ENCODE data around the gene SLC2A10.

Gene SLC2A10

DNA sequence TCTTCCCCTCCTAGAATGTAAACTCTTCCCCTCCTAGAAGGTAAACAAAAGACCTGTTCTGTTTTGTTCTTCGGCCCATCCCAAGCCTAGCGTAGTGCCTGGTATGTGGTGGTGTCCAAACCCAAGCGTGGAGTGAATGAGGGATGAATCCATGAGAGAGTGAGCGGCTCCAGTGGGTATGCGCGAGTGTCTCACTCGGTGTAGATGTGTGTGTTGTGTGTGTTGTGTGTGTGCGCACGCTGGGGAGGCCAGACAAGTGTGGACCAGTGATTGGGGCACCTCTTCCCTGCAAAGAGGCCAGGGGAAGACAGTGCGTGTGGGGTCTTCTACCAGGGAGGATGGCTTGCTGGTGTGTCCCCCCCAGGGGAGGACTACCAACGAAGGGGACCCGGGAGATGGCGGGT, 392 bp upstream of the SLC2A10 start:
- no peak overlapping the region for H3K4me3 ChIP-seq (ENCODE audit: low read depth, low read length)
- no peak for DNase-seq (ENCODE audit: low read depth)

DNA sequence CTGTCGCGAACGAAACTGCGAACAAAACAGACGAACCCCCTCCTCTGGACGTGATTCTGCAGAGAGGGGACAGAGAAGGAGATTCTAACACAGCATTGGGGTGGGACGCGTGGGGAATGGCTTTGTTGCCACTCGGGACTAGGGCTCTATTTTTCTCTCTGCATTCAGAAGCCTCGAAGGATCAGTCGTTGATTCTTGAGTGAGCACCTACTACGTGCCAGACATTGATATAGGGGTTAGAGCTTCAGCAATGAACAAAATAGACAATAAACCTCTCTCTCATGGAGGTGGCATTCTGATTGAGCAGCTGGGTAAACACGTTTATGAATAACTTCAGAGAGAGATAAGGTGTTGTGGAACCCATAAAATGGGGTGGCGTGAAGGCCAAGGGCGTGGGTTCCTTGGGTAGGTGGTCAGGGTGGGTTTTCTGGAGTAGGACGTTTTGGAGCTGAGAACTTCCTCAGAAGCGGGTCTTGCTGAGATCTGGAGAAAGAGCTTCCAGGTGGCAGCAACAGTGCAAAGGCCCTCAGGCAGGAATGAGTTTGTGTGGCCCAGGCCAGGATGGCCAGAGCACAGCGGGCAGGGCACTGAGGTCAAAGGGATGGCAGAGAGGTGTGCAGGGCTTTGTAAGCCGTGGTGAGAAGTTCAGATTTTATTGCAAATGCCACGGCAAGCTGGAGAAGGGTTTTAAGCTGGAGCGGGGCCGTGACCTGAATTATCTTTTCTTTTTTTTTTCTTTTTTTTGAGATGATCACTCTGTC, 884 bp downstream of the SLC2A10 start:
- DNase-seq (ENCODE audit: low read depth), result no peak
- no peak overlapping the region for H3K4me3 ChIP-seq (ENCODE audit: low read depth, low read length)
- TF ChIP-seq, protein P1, sequence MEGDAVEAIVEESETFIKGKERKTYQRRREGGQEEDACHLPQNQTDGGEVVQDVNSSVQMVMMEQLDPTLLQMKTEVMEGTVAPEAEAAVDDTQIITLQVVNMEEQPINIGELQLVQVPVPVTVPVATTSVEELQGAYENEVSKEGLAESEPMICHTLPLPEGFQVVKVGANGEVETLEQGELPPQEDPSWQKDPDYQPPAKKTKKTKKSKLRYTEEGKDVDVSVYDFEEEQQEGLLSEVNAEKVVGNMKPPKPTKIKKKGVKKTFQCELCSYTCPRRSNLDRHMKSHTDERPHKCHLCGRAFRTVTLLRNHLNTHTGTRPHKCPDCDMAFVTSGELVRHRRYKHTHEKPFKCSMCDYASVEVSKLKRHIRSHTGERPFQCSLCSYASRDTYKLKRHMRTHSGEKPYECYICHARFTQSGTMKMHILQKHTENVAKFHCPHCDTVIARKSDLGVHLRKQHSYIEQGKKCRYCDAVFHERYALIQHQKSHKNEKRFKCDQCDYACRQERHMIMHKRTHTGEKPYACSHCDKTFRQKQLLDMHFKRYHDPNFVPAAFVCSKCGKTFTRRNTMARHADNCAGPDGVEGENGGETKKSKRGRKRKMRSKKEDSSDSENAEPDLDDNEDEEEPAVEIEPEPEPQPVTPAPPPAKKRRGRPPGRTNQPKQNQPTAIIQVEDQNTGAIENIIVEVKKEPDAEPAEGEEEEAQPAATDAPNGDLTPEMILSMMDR (IDR thresholded peaks at IDR 0.05; ENCODE audit: insufficient read depth, low read depth, low read length, missing control alignments), result no peak

More for the DNA sequence above, 392 bp upstream of the SLC2A10 start:
- TF ChIP-seq, protein P1 (IDR thresholded peaks at IDR 0.05; ENCODE audit: insufficient read depth, low read depth, low read length, missing control alignments), result no peak

DNA sequence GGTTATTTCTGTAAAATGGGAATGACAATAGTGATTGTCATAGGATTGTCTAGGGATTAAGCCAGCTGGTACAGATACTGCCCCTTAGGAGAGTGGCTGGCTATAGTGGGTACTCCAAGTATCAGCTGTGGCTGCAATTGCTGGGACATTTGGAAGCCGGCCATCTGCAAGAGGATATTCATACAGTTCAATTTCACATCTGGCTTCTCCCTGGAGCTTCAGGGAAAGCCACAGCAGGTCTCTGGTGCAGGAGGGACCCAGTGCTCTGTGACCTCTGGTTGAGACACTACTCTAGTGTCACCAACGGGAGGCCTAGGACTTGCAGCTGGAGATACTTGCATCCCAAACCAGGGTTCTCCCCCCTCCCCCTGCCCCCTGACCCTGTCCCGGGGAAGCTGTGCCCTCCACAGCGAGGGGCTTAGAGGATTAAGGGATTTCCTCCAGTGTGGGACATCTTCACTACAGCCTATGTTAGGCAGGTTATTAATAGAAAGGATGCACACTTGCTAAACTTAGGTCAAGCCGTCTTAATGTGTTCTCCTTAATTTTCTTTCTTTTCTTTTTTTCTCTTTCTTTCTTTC, 2.7 kb downstream of the SLC2A10 start:
- TF ChIP-seq, protein P1 (IDR thresholded peaks at IDR 0.05; ENCODE audit: insufficient read depth, low read depth, low read length, missing control alignments), result no peak
- no peak for DNase-seq (ENCODE audit: low read depth)
- H3K4me3 ChIP-seq (ENCODE audit: low read depth, low read length), result no peak overlapping the region

DNA sequence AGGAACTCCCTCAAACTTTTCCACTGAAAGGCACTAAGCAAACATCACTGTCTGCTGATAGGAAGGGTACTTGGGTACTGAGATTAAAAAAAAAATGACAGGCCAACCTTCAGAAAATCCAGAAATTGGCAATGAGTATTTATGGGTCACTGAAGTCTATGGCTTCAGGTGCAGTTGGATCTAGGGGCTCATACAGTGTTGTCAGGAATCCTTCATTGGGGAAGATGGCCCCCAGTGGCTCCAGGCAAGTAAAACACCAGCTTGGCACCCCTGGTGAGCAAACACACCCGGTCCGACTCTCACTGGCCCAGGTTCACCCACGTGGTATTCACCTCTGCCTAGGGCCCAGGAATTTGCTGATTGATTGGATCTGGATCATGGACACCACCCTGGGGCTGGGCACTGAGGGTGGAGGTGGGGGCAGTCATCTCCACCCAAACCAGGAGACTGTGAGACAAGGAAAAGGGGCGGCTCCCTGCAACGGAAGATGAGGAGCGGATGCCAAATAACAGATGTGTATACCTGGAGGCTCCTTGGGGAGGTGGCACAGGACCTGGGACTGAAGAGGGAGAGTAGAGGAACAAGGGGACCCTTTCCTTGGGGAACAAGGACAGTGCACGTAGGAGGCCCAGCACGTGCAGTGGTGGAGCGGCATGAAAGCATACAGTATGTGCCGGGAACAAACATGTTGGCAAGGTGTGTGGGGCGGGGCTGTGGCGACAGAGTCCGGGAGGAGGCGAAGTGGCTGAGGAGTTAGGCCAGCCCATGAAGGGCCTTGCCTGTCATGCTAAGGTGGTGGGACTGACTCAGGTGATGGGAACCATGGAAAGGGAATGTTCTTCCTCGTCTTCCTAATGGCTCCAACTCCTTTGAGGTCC, 4.7 kb downstream of the SLC2A10 start:
- no peak for DNase-seq (ENCODE audit: low read depth)
- no peak overlapping the region for H3K4me3 ChIP-seq (ENCODE audit: low read depth, low read length)
- TF ChIP-seq, protein P1 (IDR thresholded peaks at IDR 0.05; ENCODE audit: insufficient read depth, low read depth, low read length, missing control alignments), result no peak

DNA sequence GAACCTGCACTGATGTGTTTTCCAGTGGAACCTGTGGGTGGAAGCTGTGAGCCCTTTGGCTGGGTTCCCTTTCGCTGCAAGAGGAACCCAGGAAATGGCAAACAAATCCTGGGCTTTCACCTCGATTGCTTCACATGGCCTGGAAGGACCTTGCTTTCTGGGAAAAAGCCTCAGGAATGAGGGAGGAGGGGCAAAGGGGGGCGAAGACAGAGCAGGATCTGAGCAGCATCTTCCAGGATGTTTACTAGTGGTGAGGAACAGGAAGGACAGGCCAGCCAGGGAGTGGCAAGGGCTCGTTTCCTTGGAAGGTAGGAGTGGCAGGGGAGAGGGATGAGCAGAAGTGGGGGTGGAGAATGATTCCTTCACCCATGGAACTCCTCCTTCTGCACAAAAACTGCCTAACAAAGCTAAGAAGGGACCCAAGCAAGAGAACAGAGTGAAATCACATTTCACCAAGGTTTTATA, 5.9 kb downstream of the SLC2A10 start:
- no peak overlapping the region for H3K4me3 ChIP-seq (ENCODE audit: low read depth, low read length)
- no peak for DNase-seq (ENCODE audit: low read depth)
- TF ChIP-seq, protein P1 (IDR thresholded peaks at IDR 0.05; ENCODE audit: insufficient read depth, low read depth, low read length, missing control alignments), result no peak

DNA sequence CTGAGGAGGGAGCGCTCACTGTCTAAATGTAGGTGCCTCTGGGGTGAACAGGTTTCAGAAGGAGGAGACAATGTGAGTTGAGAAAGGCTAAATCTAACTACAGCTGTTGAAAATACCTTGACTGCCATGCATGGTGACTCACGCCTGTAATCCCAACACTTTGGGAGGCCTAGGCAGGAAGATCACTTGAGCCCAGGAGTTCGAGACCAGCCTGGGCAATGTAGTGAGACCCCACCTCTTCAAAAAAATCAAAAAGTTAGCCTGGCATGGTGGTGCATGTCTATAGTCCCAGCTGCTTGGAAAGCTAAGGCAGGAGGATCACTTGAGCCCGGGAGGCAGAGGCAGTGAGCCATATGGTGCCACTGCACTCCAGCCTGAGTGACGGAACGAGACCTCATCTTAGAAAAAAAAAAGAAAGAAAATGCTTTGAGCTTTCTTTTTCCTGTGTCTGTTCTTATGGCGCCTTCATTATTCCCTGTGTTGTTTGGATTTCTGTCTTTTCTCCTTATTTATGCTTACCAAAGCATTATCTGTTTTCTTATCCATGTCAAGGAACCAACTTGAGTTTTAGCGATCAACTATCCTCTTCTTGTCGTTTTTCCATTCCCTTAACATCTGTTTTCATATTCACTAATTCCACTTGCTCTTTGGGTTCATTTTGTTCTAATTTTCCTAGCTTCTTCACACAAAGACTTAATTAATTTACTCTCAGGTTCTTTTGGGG, 8.5 kb downstream of the SLC2A10 start:
- no peak overlapping the region for H3K4me3 ChIP-seq (ENCODE audit: low read depth, low read length)
- TF ChIP-seq, protein P1 (IDR thresholded peaks at IDR 0.05; ENCODE audit: insufficient read depth, low read depth, low read length, missing control alignments), result no peak
- DNase-seq (ENCODE audit: low read depth), result no peak

Measured in GM12865 (cell line).